GM21723 (cell line): Measurements from ENCODE around the gene KCNT1.

Experiments
- ATAC-seq: cut with Tn5 transposase; IDR thresholded peaks from one replicate; pipeline ENCODE4 v1.9.1; 2021; ENCODE audit warnings: mild to moderate bottlenecking, moderate library complexity; ENCODE audit not compliant: unreplicated experiment

The KCNT1 gene

DNA sequence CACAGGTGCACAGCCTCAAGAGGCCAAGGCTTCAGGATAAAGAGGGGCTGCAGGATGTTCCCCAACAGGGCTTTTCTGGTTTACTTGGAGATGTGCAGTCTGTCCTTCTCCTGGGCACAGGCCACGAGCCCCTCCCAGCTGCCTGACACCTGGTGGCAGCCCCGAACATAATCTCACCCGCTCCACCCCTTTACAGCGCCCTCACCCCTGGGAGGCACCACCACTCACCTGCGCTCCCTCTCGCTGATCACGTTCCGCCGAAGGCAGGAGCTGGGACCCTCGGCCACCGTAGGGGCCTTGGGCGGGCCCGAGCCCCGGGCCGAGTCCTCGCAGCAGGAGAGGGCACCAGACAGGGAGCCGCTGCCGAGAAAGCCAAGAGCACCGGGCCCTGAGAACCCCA, 3.2 kb upstream of the KCNT1 start:
- no peak for ATAC-seq

DNA sequence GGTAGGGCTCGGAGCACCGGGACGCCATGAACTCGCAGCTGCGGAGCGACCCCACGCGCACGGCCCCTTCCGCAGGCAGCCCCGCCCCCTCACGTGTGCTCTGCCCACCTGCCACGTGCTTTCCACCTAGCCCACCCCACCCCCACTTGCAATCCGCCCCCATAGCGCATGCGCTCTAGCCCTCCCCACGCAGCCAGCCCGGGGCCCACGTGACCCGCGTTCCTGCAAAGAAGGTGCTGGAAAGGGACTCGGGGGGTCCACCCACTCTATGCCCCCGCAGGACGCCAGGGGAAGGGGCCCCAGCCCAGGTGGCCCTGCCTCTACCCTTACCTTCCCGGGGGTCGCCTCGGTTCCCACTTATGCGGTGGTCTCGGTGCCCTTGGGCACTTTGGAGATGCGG, 2.5 kb upstream of the KCNT1 start, which contains the start of gene SOHLH1:
Gene SOHLH1 (minus strand): TSS at position 42 of the 400 bp plus-strand sequence. CDS start 14 bp downstream, at position 28.
- ATAC-seq, result no peak

DNA sequence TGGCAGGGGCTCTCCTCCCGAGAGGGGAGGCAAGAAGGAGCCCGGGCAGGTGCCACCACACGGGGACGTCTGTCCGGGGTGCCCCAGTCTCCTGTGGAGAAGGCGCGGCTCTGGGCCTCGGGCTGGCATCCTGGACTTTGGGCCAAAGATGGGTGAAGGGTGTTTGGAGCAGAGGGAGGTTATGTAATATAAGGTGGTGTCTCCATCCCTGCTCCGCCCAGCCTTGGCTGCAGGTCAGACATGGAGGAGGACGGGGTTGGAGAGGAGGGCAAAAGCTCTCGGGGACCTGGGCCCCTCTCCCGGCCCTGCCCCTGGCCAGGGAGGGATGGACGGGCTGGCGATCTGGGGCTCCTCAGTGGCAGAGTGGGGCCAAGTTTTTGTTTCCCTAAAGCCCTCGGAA, 1.5 kb upstream of the KCNT1 start:
- no peak for ATAC-seq

DNA sequence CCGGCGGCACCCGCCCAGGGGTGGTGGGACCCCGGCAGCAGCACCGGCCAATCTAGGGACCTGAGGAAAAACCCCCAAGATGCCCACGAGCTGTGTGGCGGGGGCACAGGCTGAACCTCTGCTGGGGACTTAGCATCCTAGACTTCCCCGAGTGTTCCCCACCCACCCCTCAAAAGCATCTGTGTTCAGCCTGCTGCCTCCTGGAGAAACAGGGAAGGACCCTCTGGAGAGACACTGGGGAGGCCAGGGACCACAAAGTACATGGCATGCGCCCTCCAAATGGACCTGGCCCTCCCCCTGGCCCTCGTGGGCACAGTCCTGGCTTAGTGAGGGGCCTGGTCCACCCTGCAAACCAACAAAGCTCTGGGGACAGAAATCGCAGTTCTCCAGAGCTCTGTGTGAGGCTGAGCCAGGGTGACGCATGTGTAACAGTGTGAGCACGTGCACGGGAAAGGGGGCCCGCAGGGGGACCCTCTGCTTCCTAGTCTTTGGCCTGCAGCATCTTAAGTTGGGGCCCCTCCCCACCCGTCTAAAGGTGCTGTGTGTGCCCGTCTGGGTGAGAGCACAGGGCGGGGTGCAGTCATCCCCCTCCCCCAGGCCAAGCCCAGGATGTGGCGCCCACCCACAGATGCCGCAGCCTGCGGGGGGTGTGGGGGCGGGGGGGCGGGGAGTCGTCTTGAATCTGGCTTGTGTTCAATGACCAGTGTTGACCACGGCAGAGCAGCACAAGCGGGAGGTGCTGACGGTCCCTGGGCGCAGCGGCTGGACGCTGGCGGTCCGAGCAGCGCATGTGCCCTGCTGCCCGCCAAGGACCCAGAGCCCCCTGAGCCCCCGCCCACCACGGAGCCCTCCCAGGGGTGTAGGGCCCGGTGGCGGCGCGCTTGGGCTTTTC, 672 bp upstream of the KCNT1 start:
- no peak for ATAC-seq

DNA sequence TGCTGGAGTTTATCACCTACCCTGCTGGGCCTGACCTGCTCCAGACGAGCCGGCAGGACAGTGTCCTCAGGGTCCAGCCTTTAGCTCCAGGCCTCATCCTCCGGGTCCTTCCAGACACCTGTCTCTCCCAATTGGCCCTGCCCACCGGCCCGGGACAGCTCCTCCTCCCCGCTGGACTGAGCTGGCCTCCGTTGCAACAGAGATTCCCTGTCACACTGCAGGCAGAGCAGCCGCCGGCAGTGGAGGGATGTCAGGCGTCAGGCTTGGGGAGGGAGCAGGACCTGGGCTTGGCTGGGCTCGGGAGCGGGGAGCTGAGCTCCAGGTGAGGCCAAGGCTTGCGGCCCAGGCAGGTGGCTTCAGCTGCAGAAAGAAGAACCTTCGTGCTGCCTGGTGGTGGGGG, 1.7 kb downstream of the KCNT1 start:
- no peak for ATAC-seq

DNA sequence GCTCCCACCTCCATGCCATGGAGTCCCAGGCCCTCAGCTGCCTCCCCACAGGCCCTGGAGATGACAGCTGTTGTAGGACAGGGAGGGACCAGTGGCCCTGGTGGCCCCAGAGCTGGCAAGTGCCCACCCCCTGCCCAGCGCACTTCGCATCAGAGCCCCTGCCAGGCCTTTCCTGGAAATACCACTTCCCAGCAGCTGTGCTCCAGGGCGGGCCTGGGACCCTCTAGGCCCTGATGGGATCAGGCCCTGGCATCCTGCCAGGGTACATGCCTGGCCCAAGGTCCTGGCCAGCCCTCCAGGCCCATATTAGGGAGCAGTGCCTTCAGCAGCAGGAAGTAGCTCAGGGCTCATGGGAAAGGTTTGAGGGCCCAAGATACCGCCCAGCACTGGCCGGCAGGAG, 2.5 kb downstream of the KCNT1 start:
- ATAC-seq, result no peak

DNA sequence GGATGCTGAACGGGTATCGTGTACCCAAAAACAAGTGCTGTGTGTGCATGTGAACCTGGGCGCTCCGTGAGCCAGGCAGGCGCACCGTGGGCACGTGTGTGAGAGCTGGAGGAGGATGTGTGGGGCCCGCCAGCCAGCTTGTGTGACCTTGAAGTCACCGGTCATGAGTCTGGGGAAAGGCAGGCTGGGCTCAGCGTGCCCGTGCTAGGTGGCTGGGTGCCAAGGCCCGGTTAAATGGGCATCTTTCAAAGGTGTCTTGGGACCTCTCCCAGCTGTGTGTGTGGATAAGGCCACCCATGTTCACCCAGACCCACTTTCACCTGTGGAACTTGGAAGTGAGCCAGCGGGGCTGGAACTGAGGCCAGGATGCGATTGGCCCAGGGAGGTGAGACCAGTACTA, 3.4 kb downstream of the KCNT1 start:
- ATAC-seq, result no peak

DNA sequence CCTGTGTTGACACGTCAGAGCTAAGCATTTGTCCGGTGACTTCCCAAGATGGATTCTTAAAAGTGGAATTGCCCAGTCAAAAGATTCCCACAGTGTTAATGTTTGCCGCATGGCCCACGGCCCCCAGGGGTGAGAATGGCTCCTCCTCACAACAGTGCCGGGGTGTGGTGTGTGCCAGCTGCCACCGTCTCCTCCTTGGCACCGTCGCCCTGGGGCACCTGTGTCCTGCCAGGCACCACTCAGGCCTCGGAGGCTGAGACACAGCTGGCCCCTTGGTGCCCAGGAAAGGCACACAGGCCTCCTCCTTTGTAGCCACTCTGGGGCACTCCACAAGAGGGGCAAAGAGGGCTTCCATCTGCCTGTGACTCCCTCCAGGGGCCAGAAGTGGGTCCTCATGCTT, 4.3 kb downstream of the KCNT1 start:
- no peak for ATAC-seq

DNA sequence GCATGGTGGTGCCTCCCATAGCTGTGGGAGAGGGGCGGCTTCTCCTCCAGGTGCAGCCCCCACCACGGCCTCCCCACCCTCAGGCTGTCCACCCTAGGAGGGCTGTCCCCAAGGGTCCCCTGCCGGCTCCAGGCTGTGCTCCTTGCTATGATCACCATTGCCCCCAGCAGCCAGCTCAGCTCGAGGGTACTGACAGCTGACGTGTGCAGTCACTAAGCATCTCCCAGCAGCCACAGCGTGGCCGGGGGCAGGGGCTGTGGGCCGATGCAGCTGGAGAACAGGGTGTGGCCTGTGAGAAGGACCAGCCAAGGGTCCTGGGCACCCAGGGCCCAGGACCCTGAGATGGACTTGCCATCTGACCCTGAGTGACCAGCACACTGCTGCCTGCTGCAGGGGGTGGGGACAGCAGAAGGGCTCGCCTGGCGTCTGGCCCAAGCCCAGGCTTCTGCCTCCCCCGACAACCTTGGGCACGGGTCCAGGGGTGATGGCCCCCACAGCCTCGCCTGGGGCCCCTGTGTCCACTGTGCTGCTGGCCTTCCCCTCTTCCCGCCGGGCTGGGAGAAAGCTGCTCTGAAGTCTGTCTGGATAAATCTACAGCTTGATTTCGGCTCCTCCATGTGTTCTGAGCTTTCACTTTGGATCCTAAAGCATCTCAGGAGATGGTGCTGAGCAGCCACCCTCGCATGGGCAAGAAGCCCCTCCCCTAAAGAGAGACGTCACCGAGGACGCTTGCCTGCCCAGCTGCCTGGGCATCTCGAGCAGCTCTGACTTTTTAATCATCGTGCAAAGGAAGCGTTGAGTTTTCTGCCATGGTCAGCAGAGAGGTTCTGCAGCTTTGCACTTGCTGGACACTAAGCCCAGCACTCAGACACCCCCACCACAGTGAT, 5.5 kb downstream of the KCNT1 start:
- ATAC-seq, result no peak

DNA sequence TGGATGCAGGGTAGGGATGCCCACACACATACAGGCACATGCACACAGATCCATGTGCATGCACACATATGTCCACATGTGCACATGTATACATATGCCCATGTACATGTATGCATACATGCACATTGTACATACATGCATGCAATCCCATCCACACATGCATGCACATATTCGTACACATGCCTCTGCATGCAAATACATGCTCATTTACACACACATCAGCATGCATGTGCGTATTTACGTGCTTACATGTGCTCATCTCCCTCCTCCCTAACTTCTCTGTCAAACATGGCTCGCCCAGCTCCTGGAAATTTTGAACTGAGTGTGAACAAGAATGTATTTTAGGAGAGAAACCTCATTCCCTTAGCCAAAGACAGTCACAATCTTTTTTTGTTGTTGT, 6.2 kb downstream of the KCNT1 start:
- ATAC-seq, result no peak

DNA sequence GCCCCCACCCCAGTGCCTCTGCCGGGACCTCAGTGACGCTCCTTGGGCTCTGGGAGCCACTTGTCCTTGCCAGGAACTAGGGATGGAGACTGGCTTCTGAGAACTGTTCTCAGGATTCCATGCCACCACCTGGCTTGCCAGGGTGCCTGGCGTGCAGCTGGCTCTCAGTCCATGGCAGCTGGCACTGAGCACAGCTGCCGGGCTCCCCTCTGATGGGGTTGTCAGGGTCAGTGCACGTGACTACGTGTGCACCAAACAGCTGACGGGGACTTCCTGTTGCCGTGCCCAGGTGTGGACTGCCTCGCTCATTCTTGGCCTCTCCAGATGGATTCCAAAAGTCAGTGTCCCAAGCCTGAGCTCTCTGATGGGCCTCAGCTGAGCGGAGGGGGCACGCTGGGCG, 9.4 kb downstream of the KCNT1 start:
- ATAC-seq, result no peak

DNA sequence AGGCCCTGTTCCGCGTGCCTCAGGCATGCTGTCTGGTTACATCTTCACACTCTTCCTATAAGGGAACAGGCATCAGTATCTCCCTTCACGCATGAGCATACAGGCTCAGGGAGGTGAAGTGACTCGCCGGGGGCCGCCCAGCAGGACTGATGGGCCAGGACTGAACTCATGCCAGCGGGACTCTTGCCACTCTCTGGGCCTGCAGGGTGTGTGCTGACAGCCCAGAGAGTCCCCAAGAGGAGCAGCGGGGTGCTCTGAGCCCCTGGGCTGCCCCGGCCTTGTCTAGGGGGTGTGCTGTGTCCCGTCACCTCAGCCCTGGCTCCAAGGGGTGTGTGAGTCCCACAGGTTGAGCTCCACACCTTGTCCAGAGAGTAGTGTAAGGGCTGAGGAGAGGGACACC, 9.9 kb downstream of the KCNT1 start:
- no peak for ATAC-seq

DNA sequence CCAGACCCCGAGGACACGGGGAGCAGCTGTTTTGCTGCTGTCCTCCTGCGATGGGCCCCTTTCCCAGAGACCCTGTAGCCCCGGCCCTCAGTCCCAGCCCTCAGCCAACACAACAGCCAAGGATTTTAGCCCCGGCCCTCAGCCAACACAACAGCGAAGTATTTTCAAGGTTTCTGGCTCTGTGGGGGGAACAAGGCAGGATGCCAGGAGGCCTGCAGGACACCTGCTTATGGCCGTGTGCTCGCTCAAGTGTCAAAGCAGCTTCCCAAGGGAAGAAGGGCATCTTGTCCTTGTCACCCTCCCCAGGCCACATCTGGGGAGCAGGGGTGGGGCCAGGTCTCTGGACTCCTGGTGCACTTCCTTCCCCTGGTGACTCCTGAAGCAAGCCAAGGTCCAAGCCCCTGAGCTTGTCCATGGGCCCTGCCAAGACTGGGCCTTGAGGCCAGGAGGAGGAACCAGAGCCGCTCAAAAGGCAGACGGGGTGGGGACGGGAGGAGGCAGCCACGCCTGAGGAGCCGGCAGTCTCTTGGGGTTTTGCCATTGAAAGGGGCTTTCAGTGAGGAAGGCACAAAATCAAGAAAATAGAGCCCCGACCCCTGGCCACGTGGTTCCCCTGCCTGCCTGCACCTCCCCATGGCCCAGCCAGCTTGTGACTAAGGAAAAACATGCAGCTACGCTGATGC, 10.8 kb downstream of the KCNT1 start:
- no peak for ATAC-seq

DNA sequence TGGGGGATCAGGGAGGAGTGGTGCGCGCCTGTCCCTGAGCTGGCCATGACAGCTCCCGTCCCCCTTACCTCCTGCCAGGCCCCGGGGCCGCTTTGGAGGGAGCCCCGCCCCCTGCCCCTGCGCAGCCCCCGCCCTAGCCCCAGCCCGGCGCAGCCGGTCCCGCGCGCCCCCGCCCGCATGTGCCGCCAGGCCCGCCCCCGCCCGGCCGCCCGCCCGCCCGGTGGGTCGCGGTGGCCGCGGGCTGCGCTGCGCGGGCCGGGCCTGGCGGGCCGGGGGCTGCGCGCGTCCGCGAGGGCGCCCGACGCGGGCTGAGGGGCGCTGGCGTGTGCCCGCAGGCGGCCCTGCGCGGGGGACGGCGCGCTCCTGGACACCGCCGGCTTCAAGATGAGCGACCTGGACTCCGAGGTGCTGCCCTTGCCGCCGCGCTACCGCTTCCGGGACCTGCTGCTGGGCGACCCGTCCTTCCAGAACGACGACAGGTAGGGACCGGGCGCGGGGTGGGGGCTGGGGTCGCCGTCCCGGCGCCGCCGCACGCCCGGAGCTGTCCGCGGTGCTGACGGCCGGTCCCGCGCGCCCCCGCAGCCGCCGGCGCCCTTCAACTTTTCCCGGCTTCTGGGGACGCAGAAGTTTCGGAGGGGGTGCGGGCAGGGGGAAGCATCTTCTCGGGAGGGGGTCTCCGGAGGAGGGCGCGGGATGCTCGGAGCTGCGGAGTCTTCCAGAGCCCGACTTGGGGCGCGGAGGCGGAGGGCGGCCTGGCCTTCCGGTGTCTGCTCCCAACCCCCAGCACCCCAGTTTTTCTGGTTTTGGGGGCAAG, 12.5 kb downstream of the KCNT1 start:
- ATAC-seq, result no peak

DNA sequence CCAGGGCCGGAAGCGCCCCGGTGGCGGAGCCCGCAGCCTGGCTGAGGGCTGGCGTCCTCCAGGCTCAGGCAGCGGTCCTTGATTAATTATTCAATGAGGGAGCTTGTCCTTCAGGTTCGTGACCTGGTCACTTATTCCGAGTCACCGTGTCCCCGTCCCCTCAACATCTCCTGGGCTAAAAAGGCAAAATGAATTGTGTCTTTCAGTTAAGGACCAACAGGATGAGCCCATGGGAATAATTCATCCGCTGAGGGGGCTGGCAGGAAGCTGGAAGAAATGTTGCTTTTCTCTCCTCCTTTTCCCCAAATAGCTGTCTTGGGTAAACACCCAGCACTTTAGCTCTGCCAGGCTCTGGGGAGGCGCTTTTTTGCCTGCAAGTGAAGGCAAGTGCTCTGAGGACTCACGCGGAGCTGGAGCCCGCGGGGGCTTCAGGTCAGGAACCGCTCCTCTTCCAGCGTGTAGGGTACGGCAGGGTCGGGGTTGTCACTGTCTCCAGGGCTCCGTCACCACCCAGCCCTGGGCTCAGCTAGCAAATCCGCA, 13.1 kb downstream of the KCNT1 start:
- no peak for ATAC-seq

DNA sequence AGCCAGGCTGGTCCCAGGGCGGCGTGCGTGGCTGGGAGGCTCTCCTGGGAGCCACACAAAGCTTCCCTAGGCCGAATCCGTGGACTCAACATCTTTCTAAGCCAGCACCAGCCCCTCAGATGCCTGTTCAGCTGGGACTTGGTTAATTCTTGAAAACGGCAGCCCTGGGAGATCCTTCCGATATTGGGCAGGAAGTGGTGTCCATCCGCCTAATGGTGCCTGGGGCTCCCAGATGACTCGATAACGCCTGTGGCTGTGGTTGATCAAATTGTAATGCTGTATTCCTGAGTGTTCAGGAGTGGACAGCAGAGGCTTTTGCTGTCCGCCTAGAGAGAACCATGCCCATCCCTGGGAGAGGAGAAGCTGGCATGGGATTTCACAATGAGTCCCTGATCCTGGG, 14.1 kb downstream of the KCNT1 start:
- no peak for ATAC-seq

DNA sequence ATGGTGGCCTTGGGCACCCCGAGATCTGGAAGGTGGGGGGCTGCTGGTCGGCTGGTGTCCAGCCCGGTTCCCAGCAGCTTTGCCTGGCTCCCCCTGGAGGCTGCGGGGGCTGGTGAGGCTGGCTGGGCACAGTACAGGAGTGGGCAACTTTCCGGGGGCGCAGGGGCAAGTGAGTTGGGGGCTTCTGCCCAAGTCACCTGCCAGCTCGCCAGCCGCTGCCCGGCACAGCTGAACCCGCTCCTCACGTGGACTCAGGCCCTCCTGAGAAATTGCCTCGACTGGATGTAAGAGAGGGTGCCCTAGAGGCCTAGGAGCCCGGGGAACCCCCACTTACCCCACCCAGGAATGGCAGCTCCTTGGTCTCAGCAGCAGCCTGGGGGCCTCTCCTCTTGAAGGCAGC, 15.4 kb downstream of the KCNT1 start:
- ATAC-seq, result no peak

DNA sequence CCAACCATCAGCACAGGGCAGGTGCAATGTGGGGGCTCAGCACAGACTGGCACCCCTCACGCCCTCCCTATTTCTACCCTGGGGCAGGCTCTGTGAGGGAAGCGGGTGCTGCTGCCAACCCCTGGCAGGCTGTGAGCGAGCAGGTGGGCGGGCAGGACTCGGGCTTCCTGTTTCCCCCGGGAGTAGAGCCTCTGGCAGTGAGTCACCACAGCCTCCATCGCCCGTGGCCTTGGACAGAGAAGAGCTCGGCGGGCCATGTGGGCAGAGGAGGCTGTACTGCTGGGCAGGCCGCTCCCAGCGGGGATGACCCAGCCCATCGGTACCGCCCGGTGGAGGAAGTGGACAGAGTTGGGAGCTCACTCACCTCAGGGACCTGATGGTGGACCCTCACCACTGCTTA, 16.6 kb downstream of the KCNT1 start:
- no peak for ATAC-seq

DNA sequence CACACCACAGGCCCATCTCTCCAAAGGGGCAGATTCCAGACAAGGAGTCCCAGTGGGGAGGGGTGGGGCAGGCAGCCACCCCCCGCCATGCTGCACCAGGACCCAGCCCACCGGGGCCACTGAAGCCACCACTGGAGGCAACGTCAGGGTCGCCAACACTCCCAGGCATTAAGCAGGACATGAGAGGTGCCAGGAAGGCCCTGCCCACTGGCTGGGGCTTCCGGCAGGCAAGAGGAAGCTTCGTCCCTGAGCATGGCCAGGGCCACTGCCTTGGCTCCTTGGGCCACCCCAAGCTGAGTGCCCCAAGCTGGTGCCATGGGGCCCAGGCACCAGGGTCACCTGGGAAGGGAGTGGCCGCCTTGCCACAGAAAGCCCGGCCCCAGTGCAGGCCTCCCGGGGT, 17.5 kb downstream of the KCNT1 start:
- no peak for ATAC-seq

DNA sequence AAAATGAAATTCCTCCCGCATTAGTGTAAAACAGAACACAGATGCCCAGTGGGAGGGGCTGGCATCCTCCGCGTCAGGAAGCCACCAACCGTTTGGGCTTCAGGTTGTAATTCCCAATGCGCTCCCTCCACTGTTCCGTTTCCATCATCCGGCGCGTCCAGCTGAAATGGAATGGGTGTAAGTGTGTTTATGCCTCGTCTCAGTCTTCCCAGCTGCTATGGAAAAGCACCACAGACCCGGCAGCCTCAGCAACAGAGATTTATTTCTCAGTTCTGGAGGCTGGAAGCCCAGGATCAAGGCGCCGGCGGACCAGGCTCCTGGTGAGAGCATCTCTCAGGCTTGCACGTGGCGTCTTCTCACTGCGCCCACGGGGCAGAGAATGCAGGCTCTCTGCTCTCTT, 20.4 kb downstream of the KCNT1 start:
- ATAC-seq, result no peak
